GM23338 (cell line): Measurements from ENCODE around the gene CYCS. TPM values are rescaled to one million over a fixed set of nuclear protein-coding genes. Genes with fewer than 3 reads are reported as not detected.
A peak's percentile ranks its signal among the peaks of the same experiment; 100 is the strongest.

Source experiments
- ATAC-seq: fragments of 200-7000 bp; cut with Tn5 transposase; 3 replicates; pipeline ENCODE4 v1.9.1; 2020
- DNase-seq: peaks from one replicate; pipeline ENCODE4 v3.0.0-alpha.2; 2015; ENCODE audit warnings: low spot score
- H2AFZ ChIP-seq: fragments of 200-600 bp; sonication (generic); 2 replicates; pipeline ENCODE4 v1.8.0; 2016; ENCODE audit warnings: antibody characterized with exemption, mild to moderate bottlenecking, moderate library complexity
- H3F3A ChIP-seq: fragments of 200-600 bp; sonication (generic); replicated peaks from 2 replicates; pipeline ENCODE4 v1.8.0; 2017; ENCODE audit warnings: antibody characterized with exemption, mixed run types, low read depth
- H3K27ac ChIP-seq: fragments of 200-600 bp; sonication (generic); 2 replicates; pipeline ENCODE4 v1.6.1; 2016; ENCODE audit warnings: low read depth
- H3K27me3 ChIP-seq: fragments of 200-600 bp; sonication (generic); 2 replicates; pipeline ENCODE4 v1.8.0; 2016; ENCODE audit warnings: mild to moderate bottlenecking, mixed run types, moderate library complexity; ENCODE audit not compliant: insufficient read depth
- H3K36me3 ChIP-seq: fragments of 200-600 bp; sonication (generic); 2 replicates; pipeline ENCODE4 v1.8.0; 2016; ENCODE audit warnings: mild to moderate bottlenecking; ENCODE audit not compliant: insufficient read depth
- H3K4me1 ChIP-seq: fragments of 200-600 bp; sonication (generic); 2 replicates; pipeline ENCODE4 v1.8.0; 2016; ENCODE audit warnings: mild to moderate bottlenecking, moderate library complexity; ENCODE audit not compliant: insufficient read depth
- H3K4me2 ChIP-seq: fragments of 200-600 bp; sonication (generic); 2 replicates; pipeline ENCODE4 v1.7.1; 2017; ENCODE audit warnings: mixed run types
- H3K4me3 ChIP-seq: fragments of 200-600 bp; sonication (generic); 2 replicates; pipeline ENCODE4 v1.6.1; 2016; ENCODE audit warnings: mixed run types
- H3K79me2 ChIP-seq: fragments of 200-600 bp; sonication (generic); replicated peaks from 2 replicates; pipeline ENCODE4 v1.8.0; 2017; ENCODE audit warnings: mild to moderate bottlenecking; ENCODE audit not compliant: insufficient read depth
- H3K9me2 ChIP-seq: fragments of 200-600 bp; sonication (generic); 2 replicates; pipeline ENCODE4 v1.8.0; 2017; ENCODE audit not compliant: insufficient read depth
- H4K20me1 ChIP-seq: fragments of 200-600 bp; sonication (generic); replicated peaks from 2 replicates; pipeline ENCODE4 v1.8.0; 2017; ENCODE audit warnings: mild to moderate bottlenecking; ENCODE audit not compliant: insufficient read depth
- H3K27ac Mint-ChIP-seq: 2 replicates; pipeline ENCODE4 v1.8.0; 2020; ENCODE audit warnings: inconsistent platforms, mild to moderate bottlenecking, moderate library complexity, mixed read lengths
- H3K27me3 Mint-ChIP-seq: 3 replicates; pipeline ENCODE4 v1.8.0; 2022; ENCODE audit warnings: low read depth, mild to moderate bottlenecking, moderate library complexity, mixed read lengths, inconsistent platforms; ENCODE audit not compliant: insufficient read depth, poor library complexity
- H3K36me3 Mint-ChIP-seq: 3 replicates; pipeline ENCODE4 v1.8.0; 2021; ENCODE audit warnings: low read depth, mild to moderate bottlenecking, inconsistent platforms, moderate library complexity, mixed read lengths
- H3K4me1 Mint-ChIP-seq: 3 replicates; pipeline ENCODE4 v1.8.0; 2020; ENCODE audit warnings: mild to moderate bottlenecking, inconsistent platforms, mixed read lengths
- H3K4me3 Mint-ChIP-seq: 3 replicates; pipeline ENCODE4 v1.8.0; 2021; ENCODE audit warnings: moderate library complexity, mild to moderate bottlenecking, inconsistent platforms, mixed read lengths
- H3K9me3 Mint-ChIP-seq: 3 replicates; pipeline ENCODE4 v1.8.0; 2020; ENCODE audit warnings: moderate library complexity, mild to moderate bottlenecking, inconsistent platforms, mixed read lengths
- CREB1 ChIP-seq: fragments of 250-450 bp; sonication (Bioruptor Pico); IDR thresholded peaks from 2 replicates; pipeline ENCODE4 v1.5.0; 2020; ENCODE audit warnings: low read depth, mild to moderate bottlenecking, moderate library complexity
- EZH2 ChIP-seq: fragments of 200-600 bp; sonication (generic); IDR thresholded peaks from one replicate; pipeline ENCODE4 v1.8.0; 2017; ENCODE audit warnings: antibody characterized with exemption, mild to moderate bottlenecking, low read depth; ENCODE audit not compliant: unreplicated experiment
- EZH2phosphoT487 ChIP-seq: fragments of 200-600 bp; sonication (generic); IDR thresholded peaks from one replicate; pipeline ENCODE4 v1.8.1; 2018; ENCODE audit warnings: antibody characterized with exemption; ENCODE audit not compliant: unreplicated experiment
- JUNB ChIP-seq: IDR thresholded peaks from one replicate; pipeline ENCODE4 v1.6.1; 2016; ENCODE audit warnings: antibody characterized with exemption; ENCODE audit not compliant: unreplicated experiment
- NANOG ChIP-seq: IDR thresholded peaks from 2 replicates; pipeline ENCODE4 v1.6.1; 2016; ENCODE audit warnings: antibody characterized with exemption, borderline replicate concordance
- POLR2AphosphoS5 ChIP-seq: IDR thresholded peaks from 2 replicates; pipeline ENCODE4 v1.6.1; 2016; ENCODE audit warnings: antibody characterized with exemption, low read depth
- STAT1 ChIP-seq: IDR thresholded peaks from one replicate; pipeline ENCODE4 v1.6.1; 2016; ENCODE audit warnings: antibody characterized with exemption; ENCODE audit not compliant: unreplicated experiment
- ZNF114 ChIP-seq: fragments of 250-450 bp; sonication (Bioruptor Pico); IDR thresholded peaks from 2 replicates; pipeline ENCODE4 v1.5.0; 2020; ENCODE audit warnings: mild to moderate bottlenecking, moderate library complexity
- ZNF331 ChIP-seq: fragments of 250-450 bp; sonication (Bioruptor Pico); IDR thresholded peaks from 2 replicates; pipeline ENCODE4 v1.5.0; 2020; ENCODE audit warnings: low read depth, mild to moderate bottlenecking, moderate library complexity
- long read RNA-seq: library from polyadenylated mRNA; unstranded; transcript quantifications from one replicate; pipeline ENCODE4 v2.0.0, GENCODE V29; 2020; ENCODE audit not compliant: unreplicated experiment
- polyA plus RNA-seq: library from polyadenylated mRNA; unstranded; fragments of >200 nt; fragmentation: Nextera tagmentation; extraction: Ambion mirVana; gene quantifications from 2 replicates; pipeline ENCODE4 v1.2.1, GENCODE V29; 2016
- total RNA-seq: library from RNA; depleted of rRNA; stranded (reverse); fragments of >200 nt; shearing (Covaris generic); gene quantifications from 2 replicates; pipeline ENCODE4 v1.2.3, GENCODE V29; 2014; rRNA removed
- TF ChIP-seq, protein P1 (sequence below): fragments of 250-450 bp; sonication (Bioruptor Pico); IDR thresholded peaks from 2 replicates; pipeline ENCODE4 v1.5.0; 2020; ENCODE audit warnings: mild to moderate bottlenecking, moderate library complexity
- TF ChIP-seq, protein P2 (sequence below): IDR thresholded peaks from one replicate; pipeline ENCODE4 v1.6.1; 2018; ENCODE audit warnings: antibody characterized with exemption; ENCODE audit not compliant: unreplicated experiment
- TF ChIP-seq, protein P3 (sequence below): IDR thresholded peaks from 2 replicates; pipeline ENCODE4 v1.6.1; 2016; ENCODE audit warnings: antibody characterized with exemption
- TF ChIP-seq, protein P4 (sequence below), 2 experiments: fragments of 200-600 bp in 1 of 2; sonication (generic) in 1 of 2; conservative IDR thresholded peaks; 2 replicates each; pipeline versions ENCODE4 v1.5.1 to v1.6.1; 2016 to 2017; ENCODE audit warnings: antibody characterized with exemption in 2 of 2, low read depth in 2 of 2, mild to moderate bottlenecking in 2 of 2, moderate library complexity in 1 of 2

CYCS gene
- total RNA-seq (131 and 158 TPM in 2 replicates), polyA plus RNA-seq (385 and 468 TPM in 2 replicates)
- long read RNA-seq, full-length matches to known transcripts, result 172 of 178 reads
- long read RNA-seq, partial matches to known transcripts, result 6 of 178 reads
- long read RNA-seq, other reads (novel, unspliced or antisense), result 0 of 178 reads

DNA sequence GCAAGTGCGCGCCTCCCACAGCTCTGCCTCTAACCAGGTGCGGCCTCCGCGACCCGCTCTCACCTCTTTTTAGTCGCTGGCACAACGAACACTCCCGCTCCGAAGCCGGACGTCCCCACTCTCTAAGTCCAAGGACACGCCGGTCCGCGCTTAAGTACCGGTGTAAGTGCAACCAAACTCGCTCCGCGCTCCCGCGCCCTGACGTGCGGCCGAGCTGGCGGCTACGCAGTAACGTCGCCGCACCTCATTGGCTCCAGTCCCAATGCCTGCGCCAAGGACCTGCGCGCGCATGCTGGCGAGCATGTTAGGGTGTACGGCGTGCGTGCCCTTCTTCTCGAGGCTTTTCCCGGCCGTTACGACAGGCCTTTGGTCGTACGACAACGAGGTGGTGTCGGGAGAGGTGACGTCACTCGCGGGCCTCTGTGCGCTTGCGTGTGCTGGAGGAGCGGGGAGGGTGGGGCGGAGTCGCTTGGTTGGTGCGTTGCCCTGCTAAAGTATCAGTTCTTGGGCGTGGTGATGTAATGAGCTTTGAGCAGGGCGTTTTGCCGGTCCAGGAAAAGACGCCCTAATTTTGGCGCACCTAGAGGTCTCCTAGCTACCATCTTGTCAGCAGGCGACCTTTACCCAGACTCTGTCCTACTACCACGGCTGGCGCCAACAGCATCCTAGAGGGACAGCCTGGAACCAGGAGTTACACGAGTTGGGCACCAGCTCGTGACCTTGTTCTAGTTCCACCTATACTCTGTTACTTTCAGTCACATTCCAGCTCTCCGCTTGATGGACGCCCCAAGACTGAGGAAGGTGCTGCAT lies at the start of gene CYCS:
TSS of gene CYCS (minus strand) at position 124 of the 810 bp plus-strand sequence. CDS start 1,141 bp downstream, outside the sequence.
- Histone ChIP-seq H3K27ac (peak within 1 kb of the TSS; percentile 92), H3K9me2 (no peaks in the 10 kb centered on the region), H4K20me1 (peaks cover 19% of the 10 kb centered on the region), H2AFZ (peak within 1 kb of the TSS; percentile 40), H3F3A (peaks cover 17% of the 10 kb centered on the region), H3K4me2 (peak within 1 kb of the TSS; percentile 94), H3K4me1 (no peaks in the 10 kb centered on the region), H3K79me2 (peaks cover 39% of the 10 kb centered on the region), H3K36me3 (peaks cover 37% of the 10 kb centered on the region), H3K4me3 (peak within 1 kb of the TSS; percentile 79), H3K27me3 (no peaks in the 10 kb centered on the region)
- H3K36me3 Mint-ChIP-seq, result peaks cover 48% of the 10 kb centered on the region
- H3K9me3 Mint-ChIP-seq, result peaks cover 3% of the 10 kb centered on the region; the same call in 1 of the 3 replicates
- ATAC-seq, result peak; percentile 97
- H3K27ac Mint-ChIP-seq, result peak within 1 kb of the TSS; percentile 99
- H3K27me3 Mint-ChIP-seq, result peaks cover 17% of the 10 kb centered on the region
- DNase-seq, result peak; percentile 100
- no peak for TF ChIP-seq EZH2phosphoT487
- TF ChIP-seq ZNF331 (CRISPR knock-in tag), result no peak
- TF ChIP-seq, protein P1, sequence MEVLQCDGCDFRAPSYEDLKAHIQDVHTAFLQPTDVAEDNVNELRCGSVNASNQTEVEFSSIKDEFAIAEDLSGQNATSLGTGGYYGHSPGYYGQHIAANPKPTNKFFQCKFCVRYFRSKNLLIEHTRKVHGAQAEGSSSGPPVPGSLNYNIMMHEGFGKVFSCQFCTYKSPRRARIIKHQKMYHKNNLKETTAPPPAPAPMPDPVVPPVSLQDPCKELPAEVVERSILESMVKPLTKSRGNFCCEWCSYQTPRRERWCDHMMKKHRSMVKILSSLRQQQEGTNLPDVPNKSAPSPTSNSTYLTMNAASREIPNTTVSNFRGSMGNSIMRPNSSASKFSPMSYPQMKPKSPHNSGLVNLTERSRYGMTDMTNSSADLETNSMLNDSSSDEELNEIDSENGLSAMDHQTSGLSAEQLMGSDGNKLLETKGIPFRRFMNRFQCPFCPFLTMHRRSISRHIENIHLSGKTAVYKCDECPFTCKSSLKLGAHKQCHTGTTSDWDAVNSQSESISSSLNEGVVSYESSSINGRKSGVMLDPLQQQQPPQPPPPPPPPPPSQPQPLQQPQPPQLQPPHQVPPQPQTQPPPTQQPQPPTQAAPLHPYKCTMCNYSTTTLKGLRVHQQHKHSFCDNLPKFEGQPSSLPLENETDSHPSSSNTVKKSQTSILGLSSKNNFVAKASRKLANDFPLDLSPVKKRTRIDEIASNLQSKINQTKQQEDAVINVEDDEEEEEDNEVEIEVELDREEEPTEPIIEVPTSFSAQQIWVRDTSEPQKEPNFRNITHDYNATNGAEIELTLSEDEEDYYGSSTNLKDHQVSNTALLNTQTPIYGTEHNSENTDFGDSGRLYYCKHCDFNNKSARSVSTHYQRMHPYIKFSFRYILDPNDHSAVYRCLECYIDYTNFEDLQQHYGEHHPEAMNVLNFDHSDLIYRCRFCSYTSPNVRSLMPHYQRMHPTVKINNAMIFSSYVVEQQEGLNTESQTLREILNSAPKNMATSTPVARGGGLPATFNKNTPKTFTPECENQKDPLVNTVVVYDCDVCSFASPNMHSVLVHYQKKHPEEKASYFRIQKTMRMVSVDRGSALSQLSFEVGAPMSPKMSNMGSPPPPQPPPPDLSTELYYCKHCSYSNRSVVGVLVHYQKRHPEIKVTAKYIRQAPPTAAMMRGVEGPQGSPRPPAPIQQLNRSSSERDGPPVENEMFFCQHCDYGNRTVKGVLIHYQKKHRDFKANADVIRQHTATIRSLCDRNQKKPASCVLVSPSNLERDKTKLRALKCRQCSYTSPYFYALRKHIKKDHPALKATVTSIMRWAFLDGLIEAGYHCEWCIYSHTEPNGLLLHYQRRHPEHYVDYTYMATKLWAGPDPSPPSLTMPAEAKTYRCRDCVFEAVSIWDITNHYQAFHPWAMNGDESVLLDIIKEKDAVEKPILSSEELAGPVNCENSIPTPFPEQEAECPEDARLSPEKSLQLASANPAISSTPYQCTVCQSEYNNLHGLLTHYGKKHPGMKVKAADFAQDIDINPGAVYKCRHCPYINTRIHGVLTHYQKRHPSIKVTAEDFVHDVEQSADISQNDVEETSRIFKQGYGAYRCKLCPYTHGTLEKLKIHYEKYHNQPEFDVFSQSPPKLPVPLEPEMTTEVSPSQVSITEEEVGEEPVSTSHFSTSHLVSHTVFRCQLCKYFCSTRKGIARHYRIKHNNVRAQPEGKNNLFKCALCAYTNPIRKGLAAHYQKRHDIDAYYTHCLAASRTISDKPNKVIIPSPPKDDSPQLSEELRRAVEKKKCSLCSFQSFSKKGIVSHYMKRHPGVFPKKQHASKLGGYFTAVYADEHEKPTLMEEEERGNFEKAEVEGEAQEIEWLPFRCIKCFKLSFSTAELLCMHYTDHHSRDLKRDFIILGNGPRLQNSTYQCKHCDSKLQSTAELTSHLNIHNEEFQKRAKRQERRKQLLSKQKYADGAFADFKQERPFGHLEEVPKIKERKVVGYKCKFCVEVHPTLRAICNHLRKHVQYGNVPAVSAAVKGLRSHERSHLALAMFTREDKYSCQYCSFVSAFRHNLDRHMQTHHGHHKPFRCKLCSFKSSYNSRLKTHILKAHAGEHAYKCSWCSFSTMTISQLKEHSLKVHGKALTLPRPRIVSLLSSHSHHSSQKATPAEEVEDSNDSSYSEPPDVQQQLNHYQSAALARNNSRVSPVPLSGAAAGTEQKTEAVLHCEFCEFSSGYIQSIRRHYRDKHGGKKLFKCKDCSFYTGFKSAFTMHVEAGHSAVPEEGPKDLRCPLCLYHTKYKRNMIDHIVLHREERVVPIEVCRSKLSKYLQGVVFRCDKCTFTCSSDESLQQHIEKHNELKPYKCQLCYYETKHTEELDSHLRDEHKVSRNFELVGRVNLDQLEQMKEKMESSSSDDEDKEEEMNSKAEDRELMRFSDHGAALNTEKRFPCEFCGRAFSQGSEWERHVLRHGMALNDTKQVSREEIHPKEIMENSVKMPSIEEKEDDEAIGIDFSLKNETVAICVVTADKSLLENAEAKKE (CRISPR knock-in tag), result no peak
- TF ChIP-seq, protein P2, sequence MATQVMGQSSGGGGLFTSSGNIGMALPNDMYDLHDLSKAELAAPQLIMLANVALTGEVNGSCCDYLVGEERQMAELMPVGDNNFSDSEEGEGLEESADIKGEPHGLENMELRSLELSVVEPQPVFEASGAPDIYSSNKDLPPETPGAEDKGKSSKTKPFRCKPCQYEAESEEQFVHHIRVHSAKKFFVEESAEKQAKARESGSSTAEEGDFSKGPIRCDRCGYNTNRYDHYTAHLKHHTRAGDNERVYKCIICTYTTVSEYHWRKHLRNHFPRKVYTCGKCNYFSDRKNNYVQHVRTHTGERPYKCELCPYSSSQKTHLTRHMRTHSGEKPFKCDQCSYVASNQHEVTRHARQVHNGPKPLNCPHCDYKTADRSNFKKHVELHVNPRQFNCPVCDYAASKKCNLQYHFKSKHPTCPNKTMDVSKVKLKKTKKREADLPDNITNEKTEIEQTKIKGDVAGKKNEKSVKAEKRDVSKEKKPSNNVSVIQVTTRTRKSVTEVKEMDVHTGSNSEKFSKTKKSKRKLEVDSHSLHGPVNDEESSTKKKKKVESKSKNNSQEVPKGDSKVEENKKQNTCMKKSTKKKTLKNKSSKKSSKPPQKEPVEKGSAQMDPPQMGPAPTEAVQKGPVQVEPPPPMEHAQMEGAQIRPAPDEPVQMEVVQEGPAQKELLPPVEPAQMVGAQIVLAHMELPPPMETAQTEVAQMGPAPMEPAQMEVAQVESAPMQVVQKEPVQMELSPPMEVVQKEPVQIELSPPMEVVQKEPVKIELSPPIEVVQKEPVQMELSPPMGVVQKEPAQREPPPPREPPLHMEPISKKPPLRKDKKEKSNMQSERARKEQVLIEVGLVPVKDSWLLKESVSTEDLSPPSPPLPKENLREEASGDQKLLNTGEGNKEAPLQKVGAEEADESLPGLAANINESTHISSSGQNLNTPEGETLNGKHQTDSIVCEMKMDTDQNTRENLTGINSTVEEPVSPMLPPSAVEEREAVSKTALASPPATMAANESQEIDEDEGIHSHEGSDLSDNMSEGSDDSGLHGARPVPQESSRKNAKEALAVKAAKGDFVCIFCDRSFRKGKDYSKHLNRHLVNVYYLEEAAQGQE, result peak; percentile 16
- TF ChIP-seq EZH2, result no peak
- TF ChIP-seq, protein P3, sequence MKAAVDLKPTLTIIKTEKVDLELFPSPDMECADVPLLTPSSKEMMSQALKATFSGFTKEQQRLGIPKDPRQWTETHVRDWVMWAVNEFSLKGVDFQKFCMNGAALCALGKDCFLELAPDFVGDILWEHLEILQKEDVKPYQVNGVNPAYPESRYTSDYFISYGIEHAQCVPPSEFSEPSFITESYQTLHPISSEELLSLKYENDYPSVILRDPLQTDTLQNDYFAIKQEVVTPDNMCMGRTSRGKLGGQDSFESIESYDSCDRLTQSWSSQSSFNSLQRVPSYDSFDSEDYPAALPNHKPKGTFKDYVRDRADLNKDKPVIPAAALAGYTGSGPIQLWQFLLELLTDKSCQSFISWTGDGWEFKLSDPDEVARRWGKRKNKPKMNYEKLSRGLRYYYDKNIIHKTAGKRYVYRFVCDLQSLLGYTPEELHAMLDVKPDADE, result peak; percentile 87
- TF ChIP-seq ZNF114 (CRISPR knock-in tag), result no peak
- TF ChIP-seq NANOG, result no peak
- no peak for TF ChIP-seq STAT1
- TF ChIP-seq CREB1 (CRISPR knock-in tag), result peak; percentile 97
- TF ChIP-seq POLR2AphosphoS5, result peak; percentile 96
- TF ChIP-seq, protein P4, sequence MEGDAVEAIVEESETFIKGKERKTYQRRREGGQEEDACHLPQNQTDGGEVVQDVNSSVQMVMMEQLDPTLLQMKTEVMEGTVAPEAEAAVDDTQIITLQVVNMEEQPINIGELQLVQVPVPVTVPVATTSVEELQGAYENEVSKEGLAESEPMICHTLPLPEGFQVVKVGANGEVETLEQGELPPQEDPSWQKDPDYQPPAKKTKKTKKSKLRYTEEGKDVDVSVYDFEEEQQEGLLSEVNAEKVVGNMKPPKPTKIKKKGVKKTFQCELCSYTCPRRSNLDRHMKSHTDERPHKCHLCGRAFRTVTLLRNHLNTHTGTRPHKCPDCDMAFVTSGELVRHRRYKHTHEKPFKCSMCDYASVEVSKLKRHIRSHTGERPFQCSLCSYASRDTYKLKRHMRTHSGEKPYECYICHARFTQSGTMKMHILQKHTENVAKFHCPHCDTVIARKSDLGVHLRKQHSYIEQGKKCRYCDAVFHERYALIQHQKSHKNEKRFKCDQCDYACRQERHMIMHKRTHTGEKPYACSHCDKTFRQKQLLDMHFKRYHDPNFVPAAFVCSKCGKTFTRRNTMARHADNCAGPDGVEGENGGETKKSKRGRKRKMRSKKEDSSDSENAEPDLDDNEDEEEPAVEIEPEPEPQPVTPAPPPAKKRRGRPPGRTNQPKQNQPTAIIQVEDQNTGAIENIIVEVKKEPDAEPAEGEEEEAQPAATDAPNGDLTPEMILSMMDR (conservative IDR thresholded peaks at IDR 0.05; ENCODE audit: low read depth in 2 of 2), result no peak
- TF ChIP-seq JUNB, result no peak
- peaks cover 7% of the 10 kb centered on the region; the same call in 2 of the 3 replicates for H3K4me1 Mint-ChIP-seq
- peak within 1 kb of the TSS; percentile 98 for H3K4me3 Mint-ChIP-seq
